ENCODE results near the gene CHST11.
A peak's percentile ranks its signal among the peaks of the same experiment; 100 is the strongest.

The CHST11 gene

DNA sequence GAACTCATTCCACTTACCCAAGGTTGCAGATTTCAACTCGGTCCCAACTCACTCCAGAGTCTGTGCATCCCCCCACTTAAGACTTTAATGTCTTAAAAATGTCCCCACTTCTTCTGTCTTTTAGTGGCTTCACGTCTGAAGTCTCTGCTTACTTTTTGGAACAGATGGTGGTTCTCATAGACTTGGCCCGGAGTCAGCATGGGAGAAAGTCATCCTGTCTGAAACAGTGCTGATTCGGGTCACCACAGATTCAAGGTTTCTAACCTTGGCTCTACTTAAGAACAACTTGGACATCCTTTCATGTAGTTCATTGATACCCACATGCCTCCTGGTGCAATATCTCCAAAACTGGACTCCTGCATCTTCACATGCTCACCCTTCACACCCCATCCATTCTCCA is 26.0 kb downstream of the CHST11 start:
- DNase-seq: no peak

GRCh38 chr12:104484079-104484478 is 27.3 kb downstream of the CHST11 start:
- no peak for DNase-seq

DNA sequence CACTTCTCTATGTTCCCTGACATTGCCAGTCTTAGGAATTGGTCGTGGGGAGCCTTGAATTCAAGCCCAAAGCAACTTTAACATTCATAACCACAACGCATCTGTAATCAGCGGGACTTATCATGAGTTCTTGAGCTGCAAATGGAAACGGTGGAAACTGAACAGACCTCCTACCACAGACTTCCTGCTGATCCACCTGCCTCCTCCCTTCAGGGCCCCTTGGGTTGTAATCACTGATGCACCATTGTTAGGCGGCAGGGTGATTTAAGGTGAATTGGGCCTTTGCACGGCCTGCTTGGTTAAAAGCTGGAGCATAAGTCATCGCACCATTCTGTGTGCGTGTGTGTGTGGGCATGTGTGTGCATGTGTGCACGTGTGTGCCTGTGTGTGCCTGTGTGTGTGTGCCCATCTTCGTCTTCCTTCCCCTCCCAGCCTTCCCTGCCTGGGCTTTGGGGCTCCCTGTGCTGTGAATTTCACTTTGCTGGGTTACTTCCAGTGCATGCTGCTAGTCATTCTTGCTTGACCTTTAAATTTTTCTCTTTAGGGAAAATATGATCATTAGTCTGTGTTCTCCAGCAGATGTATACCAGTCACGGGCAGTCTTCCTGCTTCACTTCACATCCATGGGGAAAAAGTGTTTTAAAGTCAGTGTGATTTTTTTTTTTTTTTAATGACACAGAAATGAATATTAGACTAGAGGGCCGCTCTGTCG is 29.1 kb downstream of the CHST11 start:
- DNase-seq: peak; percentile 69

GRCh38 chr12:104486363-104486750 is 29.6 kb downstream of the CHST11 start:
- DNase-seq: no peak

GRCh38 chr12:104486943-104487819 is 30.4 kb downstream of the CHST11 start:
- no peak for DNase-seq

GRCh38 chr12:104488374-104488773 is 31.6 kb downstream of the CHST11 start:
- DNase-seq: no peak

- no peak for DNase-seq
Measured at GRCh38 chr12:104490186-104490585, 33.4 kb downstream of the CHST11 start.

GRCh38 chr12:104490850-104491249 is 34.1 kb downstream of the CHST11 start:
- peak; percentile 26 for DNase-seq

DNA sequence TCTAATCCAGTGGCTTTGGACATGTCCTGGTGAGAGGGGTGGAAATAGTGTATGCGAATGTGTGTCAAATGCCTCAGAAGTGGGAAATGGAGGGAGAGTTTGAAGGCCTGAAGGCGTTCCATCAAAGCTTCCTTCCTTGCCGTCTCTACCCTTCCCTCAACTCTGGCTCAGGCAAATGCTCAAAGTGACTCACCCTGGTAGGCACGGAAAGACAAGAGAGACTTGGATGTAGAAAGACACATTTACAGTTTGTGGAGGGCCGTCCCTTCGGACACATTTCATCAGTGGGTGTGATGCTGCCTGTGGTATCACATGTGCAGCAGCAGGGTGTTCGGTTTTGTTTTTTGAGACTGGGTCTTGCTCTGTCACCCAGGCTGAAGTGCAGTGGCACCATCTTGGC is 36.7 kb downstream of the CHST11 start:
- no peak for DNase-seq

- peak; percentile 51 for DNase-seq
Measured at GRCh38 chr12:104494137-104494792, 37.5 kb downstream of the CHST11 start.

DNA sequence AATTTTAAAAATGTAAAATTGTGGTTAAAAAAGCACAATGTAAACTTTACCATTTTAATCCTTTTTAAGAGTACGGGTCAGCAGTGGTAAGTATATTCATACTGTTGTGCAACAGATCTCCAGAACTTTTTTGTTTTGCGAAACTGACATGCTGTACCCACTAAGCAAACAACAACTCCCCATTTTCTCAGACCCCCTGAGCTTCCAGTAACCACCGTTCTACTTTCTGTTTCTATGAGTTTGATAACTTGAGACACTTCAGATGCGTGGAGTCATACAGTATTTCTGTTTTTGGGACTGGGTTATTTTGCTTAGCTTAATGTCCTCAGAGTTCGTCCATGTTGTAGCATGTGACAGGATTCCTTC is 38.0 kb downstream of the CHST11 start:
- DNase-seq: peak; percentile 43

DNA sequence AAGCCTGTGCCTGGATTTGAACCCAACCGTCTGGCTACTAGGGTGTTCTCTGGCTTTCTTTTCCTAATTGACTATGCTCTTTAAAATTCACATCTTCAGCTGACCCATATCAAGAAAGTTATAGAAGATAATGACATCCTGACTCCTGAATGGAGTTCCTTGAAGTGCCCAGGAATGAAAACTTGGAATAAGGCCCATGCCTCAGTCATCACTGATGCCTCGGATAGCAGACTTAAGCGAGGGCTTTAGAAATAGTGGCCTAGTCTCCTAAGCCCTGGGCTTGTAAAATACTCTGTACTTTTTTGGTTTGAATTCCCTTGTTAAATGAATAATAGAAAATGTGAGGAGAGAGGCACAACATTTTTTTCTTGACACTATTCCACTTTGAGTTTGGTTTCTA is 39.0 kb downstream of the CHST11 start:
- no peak for DNase-seq

DNA sequence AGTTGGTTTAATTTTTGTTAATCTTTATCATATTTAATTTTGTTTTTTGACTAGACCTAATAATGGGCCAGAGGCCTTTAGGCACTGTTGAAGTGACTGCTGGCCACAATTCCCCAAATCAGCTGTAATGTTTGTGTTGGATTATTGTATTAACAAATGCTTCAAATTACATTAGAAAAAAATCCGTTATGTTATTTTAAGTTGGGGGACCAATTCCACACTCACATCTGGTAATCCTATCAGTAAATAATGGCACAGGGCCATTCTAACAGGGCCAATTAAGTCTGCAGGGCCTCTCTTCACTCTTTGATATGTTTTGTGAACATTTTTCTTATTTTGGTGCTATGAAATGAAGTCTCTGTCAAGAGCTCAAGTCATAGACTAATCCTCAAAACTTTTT is 39.6 kb downstream of the CHST11 start:
- no peak for DNase-seq

GRCh38 chr12:104498211-104498801 is 41.6 kb downstream of the CHST11 start:
- peak; percentile 78 for DNase-seq

DNA sequence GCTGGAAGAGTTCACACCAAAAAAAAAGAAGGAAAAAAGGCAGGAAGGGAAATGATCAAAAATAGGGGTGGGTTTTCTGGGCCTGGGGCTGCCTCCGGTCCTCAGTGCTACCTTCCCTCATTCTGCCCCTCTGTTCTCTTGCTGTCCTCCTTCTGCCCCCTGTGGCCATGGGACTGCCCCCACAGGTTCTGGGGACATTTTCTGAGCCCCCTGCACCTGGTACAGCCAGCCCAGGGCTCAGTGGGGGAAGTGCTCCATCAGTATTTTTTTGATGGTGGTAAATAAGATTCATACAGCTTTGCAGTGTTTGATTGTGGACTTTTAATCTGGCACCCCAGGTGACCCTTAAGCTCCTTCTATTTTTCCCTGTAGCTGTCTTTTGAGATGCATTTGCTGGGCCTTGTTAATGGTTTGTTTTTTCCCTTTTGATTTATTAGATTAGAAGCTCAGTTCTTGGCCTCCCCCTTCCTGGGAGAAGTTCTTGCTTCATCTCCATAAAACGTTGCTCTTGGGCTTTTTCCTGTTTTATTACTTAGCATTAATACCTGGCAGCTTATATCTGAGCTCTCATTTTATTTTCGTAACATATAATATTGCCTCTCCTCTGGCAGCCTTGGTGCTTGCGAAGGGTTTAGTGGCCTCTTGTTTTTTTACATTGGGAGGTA is 43.1 kb downstream of the CHST11 start:
- no peak for DNase-seq

- DNase-seq: no peak
Measured at GRCh38 chr12:104501115-104501514, 44.4 kb downstream of the CHST11 start.

DNA sequence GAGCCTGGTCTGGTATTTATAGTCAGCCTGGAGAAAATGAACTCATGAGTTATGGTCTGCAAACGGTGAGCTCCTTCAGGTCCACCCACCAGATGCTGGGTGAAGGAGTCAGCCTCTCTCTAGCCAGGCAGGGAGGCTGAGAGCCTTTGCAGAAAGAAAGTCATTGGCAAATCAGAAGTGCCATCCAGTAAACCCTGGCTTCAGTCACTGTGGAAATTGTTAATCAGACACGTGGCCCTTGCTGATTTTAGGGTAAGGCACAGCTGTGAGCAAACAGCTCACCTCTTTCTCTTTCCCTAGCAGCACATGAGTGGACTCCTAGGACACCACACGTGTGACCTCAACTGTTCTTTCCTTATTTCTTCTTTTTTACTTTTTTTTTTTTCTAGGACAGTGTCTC is 44.9 kb downstream of the CHST11 start:
- no peak for DNase-seq

DNA sequence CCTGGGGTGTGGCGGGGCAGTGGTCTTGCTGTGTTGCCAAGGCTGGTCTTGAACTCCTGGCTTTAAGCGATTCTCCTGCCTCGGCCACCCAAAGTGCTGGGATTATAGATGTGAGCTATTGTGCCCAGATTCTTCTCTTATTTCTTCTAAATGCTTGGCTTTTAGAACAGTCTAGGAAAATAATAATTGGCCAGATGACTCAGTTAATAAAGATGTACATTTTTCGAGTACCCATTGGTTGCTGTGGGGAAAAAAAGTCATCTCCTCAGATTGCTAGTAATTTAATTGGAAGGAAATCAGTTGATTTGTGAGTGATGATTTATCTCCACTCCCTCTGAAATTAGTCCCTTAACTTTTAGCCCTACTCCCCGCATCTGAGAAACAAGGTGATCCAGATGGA is 45.5 kb downstream of the CHST11 start:
- DNase-seq: no peak

DNA sequence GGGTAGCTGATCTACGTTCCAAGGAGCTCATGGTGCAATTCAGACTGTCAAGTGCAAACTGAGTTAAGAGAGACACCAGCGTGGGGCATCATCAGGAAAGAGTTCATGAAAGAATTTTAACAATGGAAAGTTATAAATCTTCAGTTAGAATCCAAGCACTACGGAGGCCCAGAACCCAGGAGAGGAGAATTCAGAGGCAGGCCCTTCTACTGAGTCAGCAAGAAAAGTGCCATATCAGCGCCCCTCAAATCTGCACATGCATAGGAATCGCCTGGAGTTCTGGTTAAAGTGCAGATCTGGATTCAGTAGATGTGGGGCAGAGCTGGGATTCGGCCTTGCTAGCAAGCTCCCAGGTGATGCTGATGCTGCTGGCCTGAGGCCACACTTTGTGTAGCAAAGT is 45.9 kb downstream of the CHST11 start:
- DNase-seq: no peak

DNA sequence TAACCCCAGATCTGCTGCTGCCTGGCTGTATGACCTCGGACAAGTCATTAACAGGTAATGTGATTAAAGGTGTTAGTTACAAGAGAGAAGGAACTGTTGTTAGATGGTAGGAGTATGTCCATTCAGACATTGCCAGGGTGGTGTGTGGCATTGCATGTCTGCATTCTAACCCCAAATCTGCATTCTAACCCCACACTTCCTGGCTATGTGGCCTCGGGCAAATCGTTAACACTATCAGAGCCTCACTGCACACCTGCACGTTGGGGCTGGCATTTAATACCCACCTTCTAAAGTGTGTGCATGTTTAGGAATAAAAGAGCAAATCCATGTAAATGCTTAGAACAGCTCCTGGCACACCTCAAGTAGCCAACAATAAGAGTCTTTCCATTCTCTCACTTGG is 46.4 kb downstream of the CHST11 start:
- DNase-seq: no peak

GRCh38 chr12:104504146-104504545 is 47.4 kb downstream of the CHST11 start:
- no peak for DNase-seq

- no peak for DNase-seq
Measured at GRCh38 chr12:104505095-104505818, 48.5 kb downstream of the CHST11 start.
